OCI-LY3 (cell line): ENCODE data around the gene CD300LG.
"Not testable (repeated sequence)": the region's sequence is repeated elsewhere in the genome, so short reads cannot be mapped to it uniquely, and the experiment has no call there.

Experiments used
- H2AFZ ChIP-seq: fragments of 200-600, 300-600 bp; shearing (Covaris generic); 2 replicates; pipeline ENCODE4 v1.6.0; 2014; ENCODE audit warnings: antibody characterized with exemption, low read depth, low read length
- H3K27ac ChIP-seq: fragments of 200-600, 300-600 bp; sonication (generic); 2 replicates; pipeline ENCODE4 v1.5.1; 2014; ENCODE audit warnings: mild to moderate bottlenecking, low read length, moderate library complexity, mixed read lengths
- H3K27me3 ChIP-seq: fragments of 200-600, 300-600 bp; sonication (generic); 2 replicates; pipeline ENCODE4 v1.6.1; 2014; ENCODE audit warnings: low read depth, low read length, mixed read lengths
- H3K36me3 ChIP-seq: fragments of 200-600, 300-600 bp; sonication (generic); replicated peaks from 2 replicates; pipeline ENCODE3; 2014; ENCODE audit warnings: low read depth, low read length, mixed read lengths
- H3K4me1 ChIP-seq: fragments of 300-600, 200-600 bp; sonication (generic); 2 replicates; pipeline ENCODE4 v1.6.1; 2014; ENCODE audit warnings: low read length, mixed read lengths
- H3K4me2 ChIP-seq: fragments of 200-600, 300-600 bp; sonication (generic); 2 replicates; pipeline ENCODE4 v1.6.1; 2014; ENCODE audit warnings: low read length, mixed read lengths
- H3K4me3 ChIP-seq: fragments of 300-600, 200-600 bp; sonication (generic); 2 replicates; pipeline ENCODE4 v1.5.1; 2014; ENCODE audit warnings: antibody characterized with exemption, mild to moderate bottlenecking, low read length, moderate library complexity
- H3K79me2 ChIP-seq: fragments of 300-600, 200-600 bp; shearing (Covaris generic); 2 replicates; pipeline ENCODE4 v1.6.1; 2014; ENCODE audit warnings: mild to moderate bottlenecking, low read length, mixed read lengths
- H3K9ac ChIP-seq: fragments of 300-600, 200-600 bp; shearing (Covaris generic); 2 replicates; pipeline ENCODE4 v1.6.0; 2014; ENCODE audit warnings: mild to moderate bottlenecking, low read length, moderate library complexity
- H3K9me3 ChIP-seq: fragments of 200-600, 300-600 bp; shearing (Covaris generic); 2 replicates; pipeline ENCODE4 v1.6.1; 2014; ENCODE audit warnings: low read length, mixed read lengths; ENCODE audit not compliant: insufficient read depth
- H4K20me1 ChIP-seq: fragments of 200-600, 300-600 bp; sonication (generic); 2 replicates; pipeline ENCODE4 v1.6.1; 2016; ENCODE audit warnings: low read length, mixed read lengths; ENCODE audit not compliant: insufficient read depth
- EZH2phosphoT487 ChIP-seq: fragments of 200-600 bp; shearing (Covaris generic); IDR thresholded peaks from 2 replicates; pipeline ENCODE4 v1.6.1; 2018; ENCODE audit warnings: antibody characterized with exemption, mixed run types, low read depth
- TF ChIP-seq, protein P1 (sequence below): fragments of 200-600, 300-600 bp; sonication (generic); IDR thresholded peaks from 2 replicates; pipeline ENCODE4 v1.5.1; 2014; ENCODE audit warnings: antibody characterized with exemption, low read length, low read depth

Gene CD300LG

DNA sequence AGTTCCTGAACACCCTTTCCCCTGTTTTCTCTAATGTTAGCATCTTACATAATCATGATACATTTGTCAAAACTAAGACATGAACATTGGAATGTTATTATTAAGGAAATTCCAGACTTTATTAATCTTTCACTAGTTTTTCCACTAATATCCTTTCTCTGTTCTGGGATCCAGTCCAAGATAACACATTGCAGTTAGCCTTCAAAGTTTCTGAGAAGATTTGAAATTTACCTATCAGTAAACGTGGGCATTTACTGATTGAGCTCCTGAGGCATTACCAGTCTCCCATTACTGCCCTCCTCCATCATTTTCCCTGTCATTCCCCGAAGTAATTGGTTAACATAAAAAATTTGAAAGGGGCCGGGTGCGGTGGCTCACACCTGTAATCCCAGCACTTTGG, 5.7 kb upstream of the CD300LG start:
- TF ChIP-seq, protein P1, sequence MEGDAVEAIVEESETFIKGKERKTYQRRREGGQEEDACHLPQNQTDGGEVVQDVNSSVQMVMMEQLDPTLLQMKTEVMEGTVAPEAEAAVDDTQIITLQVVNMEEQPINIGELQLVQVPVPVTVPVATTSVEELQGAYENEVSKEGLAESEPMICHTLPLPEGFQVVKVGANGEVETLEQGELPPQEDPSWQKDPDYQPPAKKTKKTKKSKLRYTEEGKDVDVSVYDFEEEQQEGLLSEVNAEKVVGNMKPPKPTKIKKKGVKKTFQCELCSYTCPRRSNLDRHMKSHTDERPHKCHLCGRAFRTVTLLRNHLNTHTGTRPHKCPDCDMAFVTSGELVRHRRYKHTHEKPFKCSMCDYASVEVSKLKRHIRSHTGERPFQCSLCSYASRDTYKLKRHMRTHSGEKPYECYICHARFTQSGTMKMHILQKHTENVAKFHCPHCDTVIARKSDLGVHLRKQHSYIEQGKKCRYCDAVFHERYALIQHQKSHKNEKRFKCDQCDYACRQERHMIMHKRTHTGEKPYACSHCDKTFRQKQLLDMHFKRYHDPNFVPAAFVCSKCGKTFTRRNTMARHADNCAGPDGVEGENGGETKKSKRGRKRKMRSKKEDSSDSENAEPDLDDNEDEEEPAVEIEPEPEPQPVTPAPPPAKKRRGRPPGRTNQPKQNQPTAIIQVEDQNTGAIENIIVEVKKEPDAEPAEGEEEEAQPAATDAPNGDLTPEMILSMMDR, result no peak
- TF ChIP-seq EZH2phosphoT487, result no peak
- no peaks in the 10 kb centered on the region for H4K20me1 ChIP-seq
- no peaks in the 10 kb centered on the region for H3K79me2 ChIP-seq
- no peaks in the 10 kb centered on the region for H3K36me3 ChIP-seq
- no peak overlapping the region for H3K4me2 ChIP-seq
- H3K27me3 ChIP-seq, result peaks cover 19% of the 10 kb centered on the region; the same call in 1 of the 2 replicates
- no peak overlapping the region for H3K4me3 ChIP-seq
- H3K9me3 ChIP-seq, result no peaks in the 10 kb centered on the region
- peaks cover 3% of the 10 kb centered on the region; the same call in 1 of the 2 replicates for H3K4me1 ChIP-seq
- no peak overlapping the region for H3K27ac ChIP-seq
- no peak overlapping the region for H2AFZ ChIP-seq
- no peak overlapping the region for H3K9ac ChIP-seq

DNA sequence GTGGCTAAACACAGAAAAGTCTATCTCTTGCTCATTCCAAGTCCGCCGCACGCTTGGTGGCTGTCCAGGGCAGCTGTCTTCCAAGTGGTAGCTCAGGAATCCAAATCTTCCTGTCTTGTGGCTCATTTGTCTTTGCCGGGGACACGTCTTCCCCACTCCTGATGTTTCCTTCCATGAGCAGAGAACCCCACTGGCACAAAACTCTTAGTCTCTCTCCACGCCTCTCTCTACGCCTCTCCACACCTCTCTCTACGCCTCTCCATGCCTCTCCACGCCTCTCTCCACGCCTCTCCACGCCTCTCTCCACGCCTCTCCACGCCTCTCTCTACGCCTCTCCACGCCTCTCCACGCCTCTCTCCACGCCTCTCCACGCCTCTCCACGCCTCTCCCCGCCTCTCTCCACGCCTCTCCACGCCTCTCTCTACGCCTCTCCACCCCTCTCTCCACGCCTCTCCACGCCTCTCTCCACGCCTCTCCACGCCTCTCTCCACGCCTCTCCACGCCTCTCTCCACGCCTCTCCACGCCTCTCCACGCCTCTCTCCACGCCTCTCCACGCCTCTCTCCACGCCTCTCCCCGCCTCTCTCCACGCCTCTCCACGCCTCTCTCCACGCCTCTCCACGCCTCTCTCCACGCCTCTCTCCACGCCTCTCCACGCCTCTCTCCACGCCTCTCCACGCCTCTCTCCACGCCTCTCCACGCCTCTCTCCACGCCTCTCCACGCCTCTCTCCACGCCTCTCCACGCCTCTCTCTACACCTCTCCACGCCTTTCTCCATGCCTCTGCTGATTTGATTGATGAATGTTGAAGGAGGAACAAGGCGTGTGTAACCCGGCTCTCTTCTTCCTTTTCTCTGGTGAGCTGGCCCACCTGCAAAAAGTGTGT, 4.6 kb upstream of the CD300LG start:
- not testable (repeated sequence) for H2AFZ ChIP-seq, H3K4me2 ChIP-seq

DNA sequence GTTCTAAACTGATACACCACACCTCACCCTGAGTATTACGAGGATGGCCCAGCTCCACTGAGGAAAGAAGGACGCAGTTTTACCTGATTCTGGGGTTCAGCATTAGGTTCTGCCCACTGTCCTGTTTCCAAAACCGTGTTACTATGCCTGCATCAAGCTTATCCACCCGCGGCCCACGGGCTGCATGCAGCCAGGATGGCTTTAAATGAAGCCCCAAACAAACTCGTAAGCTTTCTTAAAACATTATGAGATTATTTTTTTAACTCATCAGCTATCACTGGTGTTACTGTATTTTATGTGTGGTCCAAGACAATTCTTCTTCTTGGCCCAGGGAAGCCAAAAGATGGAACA, 4.0 kb upstream of the CD300LG start:
- H3K4me3 ChIP-seq, result no peak overlapping the region
- H4K20me1 ChIP-seq, result no peaks in the 10 kb centered on the region
- no peaks in the 10 kb centered on the region for H3K9me3 ChIP-seq
- H3K27ac ChIP-seq, result no peak overlapping the region
- no peak overlapping the region for H2AFZ ChIP-seq
- TF ChIP-seq EZH2phosphoT487, result no peak
- TF ChIP-seq, protein P1, result no peak
- H3K79me2 ChIP-seq, result no peaks in the 10 kb centered on the region
- H3K4me2 ChIP-seq, result no peak overlapping the region
- no peak overlapping the region for H3K9ac ChIP-seq
- H3K4me1 ChIP-seq, result peaks cover 5% of the 10 kb centered on the region; the same call in 1 of the 2 replicates
- H3K27me3 ChIP-seq, result peaks cover 19% of the 10 kb centered on the region; the same call in 1 of the 2 replicates
- H3K36me3 ChIP-seq, result no peaks in the 10 kb centered on the region

More for the DNA sequence above, 4.6 kb upstream of the CD300LG start:
- H3K36me3 ChIP-seq, H3K27ac ChIP-seq, H3K79me2 ChIP-seq, H3K9ac ChIP-seq, H4K20me1 ChIP-seq, H3K9me3 ChIP-seq, H3K4me3 ChIP-seq, H3K4me1 ChIP-seq: not testable (repeated sequence)
- peaks cover 19% of the 10 kb centered on the region; the same call in 1 of the 2 replicates for H3K27me3 ChIP-seq

DNA sequence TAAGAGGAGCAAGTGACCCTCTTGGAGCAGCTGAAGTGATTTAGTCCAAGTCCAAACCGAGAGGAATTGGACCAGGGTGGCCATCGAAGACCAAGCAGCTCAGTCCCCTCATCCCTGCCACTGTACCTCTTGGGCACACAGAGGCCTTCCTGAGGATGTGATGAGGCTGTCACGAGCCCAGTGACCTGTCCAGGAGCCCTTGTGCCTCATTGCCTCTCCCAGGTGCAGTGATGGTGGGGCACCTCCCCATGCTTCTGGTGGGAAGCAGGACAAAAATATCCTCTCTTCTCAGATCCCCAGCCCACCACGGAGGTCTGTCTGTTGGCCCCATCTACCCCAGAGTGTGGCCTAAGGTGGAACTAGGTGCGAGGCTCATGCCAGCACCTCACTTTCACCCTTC, 2.7 kb upstream of the CD300LG start:
- H3K27ac ChIP-seq, result no peak overlapping the region
- no peak overlapping the region for H2AFZ ChIP-seq
- TF ChIP-seq, protein P1, result no peak
- TF ChIP-seq EZH2phosphoT487, result no peak
- no peaks in the 10 kb centered on the region for H4K20me1 ChIP-seq
- no peaks in the 10 kb centered on the region for H3K36me3 ChIP-seq
- H3K4me3 ChIP-seq, result no peak overlapping the region
- no peak overlapping the region for H3K4me2 ChIP-seq
- no peaks in the 10 kb centered on the region for H3K9me3 ChIP-seq
- H3K27me3 ChIP-seq, result peaks cover 19% of the 10 kb centered on the region; the same call in 1 of the 2 replicates
- H3K79me2 ChIP-seq, result no peaks in the 10 kb centered on the region
- H3K9ac ChIP-seq, result no peak overlapping the region
- H3K4me1 ChIP-seq, result peaks cover 5% of the 10 kb centered on the region; the same call in 1 of the 2 replicates
